NCI-H2029 treated with DMSO at 0.1 percent for 48 hours (cell line): ENCODE data around the gene C9orf153.
"Not testable (repeated sequence)": the region's sequence is repeated elsewhere in the genome, so short reads cannot be mapped to it uniquely, and the experiment has no call there.

ENCODE experiments used
- DNase-seq: peaks from one replicate; lab custom pipeline; 2025; lab: John Stamatoyannopoulos, UW

C9orf153 gene

DNA sequence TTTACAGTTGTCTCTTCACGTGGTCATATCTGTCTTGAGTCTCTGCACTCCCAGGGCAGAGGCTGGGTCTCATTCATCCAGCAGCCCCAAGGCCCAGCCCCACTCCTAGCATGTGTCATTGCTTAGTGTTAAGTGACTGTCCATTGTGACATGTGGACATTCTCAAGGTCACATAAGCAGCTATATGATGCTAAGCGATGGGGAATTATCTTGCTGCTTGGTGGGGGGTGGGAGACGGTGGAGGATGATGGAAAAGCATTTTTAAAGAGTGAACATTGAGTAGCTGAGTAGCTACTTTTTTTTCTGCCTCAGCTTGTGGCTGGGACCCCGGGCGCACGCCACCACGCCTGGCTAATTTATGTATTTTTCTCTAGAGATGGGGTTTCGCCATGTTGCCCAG lies at the start of gene C9orf153:
Gene C9orf153 (minus strand): TSS at position 101 of the 400 bp plus-strand sequence. CDS start 30,054 bp downstream, outside the sequence.
- DNase-seq, result no peak

DNA sequence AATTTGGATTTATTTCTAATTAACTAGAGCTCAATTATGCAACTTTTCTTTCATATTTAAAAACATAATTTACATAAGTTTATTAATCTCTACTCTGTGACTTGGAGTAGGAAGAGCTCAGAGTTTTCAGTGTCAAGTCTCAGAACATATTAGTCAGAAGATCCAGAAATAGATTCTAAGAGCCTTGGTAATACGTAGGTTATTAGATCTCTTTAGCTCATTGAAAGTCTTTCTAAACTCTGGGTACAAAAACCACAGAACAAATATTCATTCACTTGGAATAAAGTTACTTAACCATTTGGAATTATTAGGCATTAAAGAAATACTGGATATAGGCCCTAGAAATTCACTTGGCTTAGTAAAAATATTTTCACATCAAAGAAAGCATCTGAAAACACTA lies 49.2 kb upstream of the C9orf153 start:
- no peak for DNase-seq

DNA sequence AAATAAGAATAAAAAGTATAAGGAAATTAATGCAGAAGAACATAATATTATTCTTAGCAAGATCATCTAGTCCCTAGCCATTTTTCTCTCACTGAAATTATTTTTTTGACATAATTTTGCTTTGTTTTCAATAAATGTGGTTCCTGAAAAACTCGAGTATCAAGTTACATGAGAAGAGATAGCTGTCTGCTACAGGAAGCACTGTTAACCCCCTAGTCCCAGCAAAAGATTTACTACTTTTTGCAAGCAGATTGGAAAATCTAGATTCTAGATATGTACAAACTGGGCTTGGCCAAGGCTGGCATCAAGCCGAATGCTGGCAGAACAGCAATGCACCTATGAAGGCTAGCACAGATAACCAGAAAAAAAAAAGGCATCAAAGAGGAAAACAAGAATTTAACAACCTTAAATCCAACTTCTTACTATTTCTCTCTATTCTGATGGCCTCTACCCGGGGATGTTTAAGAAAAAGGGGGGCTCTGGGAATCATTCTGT lies 44.8 kb upstream of the C9orf153 start:
- no peak for DNase-seq

DNA sequence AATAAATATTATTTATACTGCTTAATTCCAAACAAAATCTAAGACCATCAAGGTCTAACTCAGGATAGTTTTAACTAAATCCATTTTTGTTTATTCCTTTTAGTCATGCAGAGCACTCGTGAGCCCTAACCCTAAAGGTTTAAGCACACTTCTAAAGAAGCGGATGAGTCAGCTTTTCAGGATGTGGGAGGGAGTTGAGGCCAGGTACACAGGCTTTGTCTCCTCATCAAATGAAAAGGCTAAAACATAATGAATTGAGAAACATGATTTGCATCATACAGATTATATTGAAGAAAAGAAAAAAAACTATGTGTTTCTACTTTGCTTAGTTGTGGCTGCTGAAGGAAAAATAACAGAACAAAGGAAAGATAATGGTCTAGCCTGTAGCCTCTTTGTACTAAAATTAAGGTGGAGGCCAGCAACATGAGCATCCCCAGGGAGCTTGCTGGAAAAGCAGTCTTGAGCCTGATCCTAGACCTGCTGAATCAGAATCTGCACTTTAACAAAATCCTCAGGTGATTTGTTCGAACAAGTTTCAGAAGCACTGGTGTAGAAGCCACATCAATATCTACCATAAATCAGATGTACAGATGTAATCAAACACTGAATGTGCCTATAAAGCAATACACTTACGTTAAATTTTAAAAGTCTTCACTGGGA lies 44.0 kb upstream of the C9orf153 start:
- DNase-seq, result no peak

DNA sequence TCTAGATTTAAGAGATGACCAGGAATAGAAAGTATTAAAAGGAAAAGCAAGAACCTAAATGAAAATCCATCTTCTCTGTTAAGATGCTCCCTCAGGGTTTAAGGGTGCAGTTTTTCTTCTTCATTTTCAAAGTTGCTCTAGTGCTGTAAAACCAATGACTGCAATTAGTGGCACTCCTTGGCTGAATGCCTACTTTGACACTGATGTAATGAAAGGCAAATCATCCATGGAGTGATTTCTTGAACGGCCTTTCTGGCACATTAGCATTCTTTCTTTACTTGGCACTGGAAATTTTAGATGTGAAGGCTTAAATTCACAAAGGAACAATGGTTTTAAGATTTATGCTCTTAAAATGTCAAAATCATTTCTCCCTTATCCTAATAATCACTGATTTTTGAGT lies 42.2 kb upstream of the C9orf153 start:
- DNase-seq, result no peak

DNA sequence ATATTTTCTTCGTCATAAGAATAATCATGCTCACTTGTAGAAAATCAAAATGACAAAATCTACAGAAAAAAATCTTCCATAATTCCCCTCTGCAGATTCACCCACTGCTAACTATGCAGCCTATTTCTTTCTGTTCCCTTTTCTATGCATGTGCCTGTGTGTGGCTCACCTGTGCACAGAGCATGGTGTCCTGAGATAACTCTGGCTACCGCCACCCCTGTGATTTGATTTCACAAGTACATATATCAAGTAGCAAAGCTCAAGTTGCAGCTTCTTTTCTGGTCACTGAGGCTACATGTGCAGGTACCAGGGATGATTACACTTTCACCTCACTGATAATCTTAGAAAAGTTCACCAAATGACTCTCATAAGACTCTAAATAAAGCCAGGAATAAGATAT lies 41.2 kb upstream of the C9orf153 start:
- no peak for DNase-seq

DNA sequence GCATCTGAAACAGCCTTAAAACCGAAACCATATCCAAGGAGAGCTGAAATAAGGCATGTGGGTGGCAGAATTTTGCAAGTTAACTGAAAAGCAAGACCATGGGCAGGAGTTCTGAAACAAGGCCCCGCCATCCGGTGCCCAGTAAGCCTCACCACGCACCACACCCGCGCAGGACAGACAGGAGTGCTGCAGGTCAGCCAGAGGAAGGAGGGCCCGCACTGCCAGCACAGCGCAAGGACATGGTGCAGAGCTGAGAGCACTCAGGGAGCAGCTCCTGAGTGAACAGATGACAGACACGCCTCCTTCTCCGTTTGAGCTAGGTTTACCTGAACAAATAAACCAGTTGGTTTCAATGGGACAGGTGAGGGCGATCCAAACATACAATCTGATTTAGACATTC lies 39.4 kb upstream of the C9orf153 start:
- DNase-seq, result peak; percentile 22

DNA sequence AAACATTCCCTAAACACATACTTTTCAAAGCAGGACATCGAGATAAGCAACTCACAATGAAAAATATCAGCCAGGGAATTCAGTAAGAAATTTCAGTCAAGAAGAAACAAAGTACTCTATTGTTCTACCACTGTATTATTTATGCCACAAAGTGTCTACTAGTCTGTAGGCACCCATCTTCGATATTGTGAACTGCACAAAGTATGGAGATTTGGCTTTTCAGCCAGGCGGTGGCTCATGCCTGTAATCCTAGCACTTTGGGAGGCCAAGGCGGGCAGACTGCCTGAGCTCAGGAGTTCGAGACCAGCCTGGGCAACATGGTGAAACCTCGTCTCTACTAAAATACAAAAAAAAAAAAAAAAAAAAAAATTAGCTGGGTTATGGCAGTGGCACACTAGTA lies 30.9 kb upstream of the C9orf153 start:
- not testable (repeated sequence) for DNase-seq

DNA sequence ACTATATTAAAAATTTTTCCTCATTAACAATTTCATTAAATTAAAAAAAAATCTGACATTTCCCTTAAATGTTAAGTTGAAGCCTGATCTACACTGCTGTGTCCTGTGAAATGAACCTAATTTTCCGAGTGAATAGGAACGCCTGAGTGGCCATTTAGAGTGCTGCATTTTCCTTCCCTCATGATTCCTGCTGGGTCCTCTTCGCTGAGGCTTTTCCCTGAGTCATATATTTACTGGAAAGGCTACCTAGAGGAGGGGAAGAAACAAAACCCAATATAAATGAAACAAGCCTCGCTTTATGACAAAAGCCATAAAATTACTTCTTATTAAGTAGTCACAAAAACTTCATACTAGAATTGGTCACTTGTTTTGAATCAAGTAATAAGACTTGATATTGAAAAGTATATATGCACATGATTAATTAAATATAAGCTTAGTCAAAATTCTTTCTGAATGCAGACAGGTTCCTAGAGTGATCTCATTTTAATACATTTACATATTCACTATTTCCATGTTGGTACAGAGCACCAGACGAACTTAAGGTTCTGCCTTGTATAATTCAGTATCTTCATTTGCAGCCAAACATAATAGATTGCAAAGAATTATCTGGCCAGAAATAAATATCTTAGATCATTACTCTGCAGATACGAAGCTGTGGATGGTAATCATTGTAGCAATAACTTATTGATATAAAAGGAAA lies 29.2 kb upstream of the C9orf153 start:
- no peak for DNase-seq

DNA sequence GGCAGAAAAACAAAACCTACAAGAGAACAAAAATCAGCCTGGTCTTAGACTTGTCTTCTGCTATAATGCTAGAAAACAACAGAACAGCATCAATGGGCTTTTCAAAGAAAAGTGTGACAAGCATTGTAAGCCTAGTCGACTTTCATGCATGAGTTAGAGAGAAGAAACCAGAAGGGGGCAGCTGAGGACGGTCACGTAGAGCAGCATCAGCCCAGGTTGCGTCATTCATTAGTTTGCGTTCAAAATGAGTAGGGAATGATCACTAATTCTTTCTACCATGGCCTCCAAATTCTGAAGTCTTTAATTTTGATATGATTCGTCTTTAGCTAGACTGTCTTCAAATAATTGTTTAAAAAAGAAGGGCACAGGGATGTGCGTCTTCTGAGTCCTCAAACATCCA lies 27.6 kb upstream of the C9orf153 start:
- DNase-seq, result no peak

DNA sequence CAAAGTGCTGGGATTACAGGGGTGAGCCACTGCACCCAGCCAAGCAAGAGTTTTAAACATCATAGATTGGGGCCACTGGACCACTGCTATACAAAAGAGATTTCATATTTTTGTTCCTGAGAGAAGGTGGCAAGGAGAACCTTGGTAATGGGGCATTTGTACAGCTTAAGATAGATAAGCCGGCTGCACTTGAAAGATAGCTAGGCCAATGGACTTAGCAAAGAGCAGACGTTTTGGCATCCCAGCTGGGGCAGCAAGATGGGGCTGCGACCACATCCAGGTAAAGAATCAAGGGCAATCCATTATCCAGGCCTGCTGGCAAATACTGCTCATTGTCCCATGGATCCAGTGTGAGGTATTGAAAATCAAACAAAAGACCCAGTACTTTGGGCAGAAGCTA lies 26.8 kb upstream of the C9orf153 start:
- no peak for DNase-seq

DNA sequence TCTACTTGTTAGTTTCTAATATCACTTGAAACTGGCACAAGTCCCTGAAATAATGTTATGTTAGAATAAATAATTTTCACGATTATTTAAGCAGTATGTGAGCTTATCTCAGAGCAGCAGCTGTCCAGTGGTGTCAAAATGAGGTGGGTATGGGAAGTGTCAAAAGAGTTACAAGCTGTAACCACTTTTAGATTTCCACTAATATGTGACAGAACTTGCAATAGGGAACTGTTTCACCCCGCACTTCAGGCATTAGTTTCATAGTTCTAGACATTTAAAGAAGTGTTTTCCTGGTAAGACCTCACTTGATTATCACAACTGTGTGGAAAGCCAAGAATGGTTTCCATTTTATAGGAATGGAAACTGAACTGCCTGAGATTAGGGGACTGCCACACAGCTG lies 25.8 kb upstream of the C9orf153 start:
- DNase-seq, result no peak

DNA sequence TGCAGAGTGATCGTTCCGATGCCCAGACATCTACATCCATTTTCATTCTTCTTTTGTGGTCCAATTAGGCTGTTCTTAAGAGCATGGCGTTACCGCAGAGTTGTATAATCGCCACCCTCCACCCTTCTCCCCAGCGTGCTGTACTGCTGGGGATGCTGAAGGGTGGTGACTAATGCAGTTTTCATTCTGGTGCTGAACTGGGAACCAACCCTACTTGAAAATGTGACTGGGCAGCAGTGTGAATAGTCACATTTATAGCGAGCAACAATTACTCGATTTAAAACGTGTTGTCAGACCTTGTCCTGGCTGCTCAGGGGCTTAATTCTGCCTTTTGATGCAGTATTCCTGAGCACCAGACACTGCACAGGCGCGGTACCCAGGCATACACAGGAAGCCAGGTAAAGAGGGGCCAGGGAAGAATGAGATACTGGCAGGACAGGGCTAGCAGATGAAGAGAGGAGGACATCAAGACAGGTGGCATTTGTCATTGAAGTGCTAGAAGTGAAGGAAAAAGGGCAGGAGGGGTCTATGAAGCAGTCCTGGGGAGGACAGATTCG lies 23.6 kb upstream of the C9orf153 start:
- no peak for DNase-seq

DNA sequence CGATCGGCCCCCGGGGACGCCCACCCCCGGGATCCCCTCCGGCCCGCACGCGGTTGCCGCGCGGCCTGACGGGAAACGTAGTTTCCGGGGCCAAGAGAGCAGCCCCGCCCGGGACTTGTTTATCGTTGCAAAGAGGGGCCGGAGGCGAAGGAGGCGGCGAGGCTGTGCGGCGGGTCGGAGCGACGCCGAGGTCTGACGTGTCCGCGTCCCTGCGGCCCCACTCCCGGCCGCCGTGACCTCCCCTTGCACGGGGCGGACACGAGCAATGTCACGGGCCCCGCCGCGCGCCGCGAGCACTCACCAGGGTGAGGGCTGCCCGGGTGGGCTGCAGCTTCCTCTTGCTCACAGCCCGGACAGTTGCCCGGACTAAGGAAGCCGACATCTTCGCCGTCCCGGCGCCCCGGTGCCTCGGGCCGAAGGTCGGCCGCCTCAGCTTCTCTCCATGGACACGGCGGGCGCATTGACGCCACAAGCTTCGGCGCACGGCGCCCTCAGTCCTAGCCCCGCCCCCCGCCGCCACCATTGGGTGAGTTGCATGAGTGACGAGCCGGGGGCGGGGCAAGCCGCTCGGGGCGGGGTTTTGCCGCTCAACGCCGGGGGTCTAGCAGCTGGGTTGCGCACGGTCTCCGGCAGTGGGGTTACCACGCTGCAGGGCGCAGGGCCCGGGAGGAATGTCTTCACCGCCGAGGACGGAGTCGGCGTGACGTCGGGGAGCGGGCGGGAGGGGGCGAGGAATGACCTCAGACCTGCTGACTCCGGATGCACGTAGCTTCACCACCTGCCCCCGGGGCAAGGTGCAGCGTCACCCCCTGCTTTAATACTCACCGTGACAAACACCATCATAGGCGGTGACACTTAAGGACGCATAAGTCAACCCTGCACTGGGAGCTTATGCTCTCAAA lies 22.9 kb upstream of the C9orf153 start, which contains the start of gene ISCA1:
Gene ISCA1 (minus strand): TSS at position 462 of the 902 bp plus-strand sequence. CDS start 80 bp downstream, at position 382.
- DNase-seq, result peak; percentile 75

DNA sequence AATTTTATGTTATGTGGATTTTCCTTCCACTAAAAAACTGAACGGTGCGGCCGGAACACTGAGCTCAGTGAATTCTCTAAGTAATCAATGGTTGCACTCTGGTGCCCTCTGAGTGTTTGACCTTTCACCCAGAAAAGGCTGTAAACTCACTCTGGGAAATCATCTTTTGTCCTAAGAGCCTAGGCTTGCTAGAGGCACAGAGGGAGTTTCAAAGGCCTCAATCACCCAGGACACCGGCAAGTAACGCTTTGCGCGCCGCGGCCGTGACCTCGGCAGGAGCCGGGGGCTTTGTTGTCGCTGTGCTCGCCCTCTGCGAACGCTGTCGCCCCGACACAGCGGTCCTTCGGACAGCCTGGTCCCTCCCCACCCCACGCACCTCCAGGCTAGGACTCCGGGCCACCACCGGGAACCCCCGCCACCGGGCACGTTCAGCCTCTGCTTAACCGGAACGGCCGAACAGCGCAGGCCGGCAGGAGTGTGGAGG lies 22.2 kb upstream of the C9orf153 start:
- peak; percentile 13 for DNase-seq

DNA sequence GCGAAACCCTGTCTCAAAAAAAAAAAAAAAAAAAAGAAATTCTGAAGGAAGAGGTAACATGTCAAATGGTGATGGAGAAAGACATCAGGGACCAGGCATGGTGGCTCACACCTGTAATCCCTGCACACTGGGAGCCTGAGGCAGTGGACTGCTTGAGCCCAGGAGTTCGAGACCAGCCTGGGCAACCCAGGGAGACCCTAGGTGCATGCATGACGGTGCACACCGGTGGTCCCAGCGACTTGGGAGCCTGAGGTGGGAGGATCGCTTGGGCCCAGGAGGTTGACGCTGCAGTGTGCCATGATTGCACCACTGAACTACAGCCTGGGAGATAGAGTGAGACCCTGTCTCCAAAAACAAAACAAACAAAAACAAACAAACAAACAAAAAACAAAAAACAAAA lies 21.1 kb upstream of the C9orf153 start:
- DNase-seq, result no peak

DNA sequence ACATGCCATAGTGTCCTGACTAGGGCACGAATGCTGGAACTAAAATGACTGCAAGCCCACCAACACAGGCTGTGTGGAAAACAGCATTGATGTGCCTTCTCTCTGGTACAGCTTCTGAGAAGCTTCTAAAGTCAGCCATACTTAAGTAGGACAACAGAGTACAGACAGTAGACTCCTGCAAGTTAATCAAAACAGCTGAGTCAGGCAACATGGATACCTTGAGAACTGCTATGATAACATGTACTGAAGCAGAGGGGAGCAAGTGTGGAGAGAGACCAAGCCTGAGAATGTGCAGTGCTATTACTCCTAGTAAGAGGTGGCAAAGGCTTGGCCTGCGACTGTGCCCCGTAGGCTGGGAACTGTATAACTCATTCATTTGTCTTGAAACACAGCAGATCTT lies 20.4 kb upstream of the C9orf153 start:
- no peak for DNase-seq

DNA sequence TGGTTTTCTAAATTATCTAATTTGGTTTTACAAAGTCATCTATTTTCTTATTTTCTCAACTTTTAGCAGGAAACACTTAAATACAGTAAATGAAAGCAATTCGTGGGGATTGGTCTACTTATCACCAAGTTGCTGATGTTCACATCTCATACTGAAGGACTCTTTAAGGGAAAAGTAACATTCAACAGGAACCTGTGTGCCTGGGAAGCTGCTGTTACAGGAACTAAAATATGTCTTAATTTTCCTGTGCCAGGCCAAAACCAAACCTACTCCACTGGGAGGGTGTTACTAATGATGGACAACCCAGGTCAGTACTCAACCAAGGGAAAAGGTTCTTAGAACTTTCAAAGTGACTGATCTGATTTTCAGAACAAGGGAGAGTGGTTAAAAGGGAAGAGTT lies 17.6 kb upstream of the C9orf153 start:
- DNase-seq, result no peak

DNA sequence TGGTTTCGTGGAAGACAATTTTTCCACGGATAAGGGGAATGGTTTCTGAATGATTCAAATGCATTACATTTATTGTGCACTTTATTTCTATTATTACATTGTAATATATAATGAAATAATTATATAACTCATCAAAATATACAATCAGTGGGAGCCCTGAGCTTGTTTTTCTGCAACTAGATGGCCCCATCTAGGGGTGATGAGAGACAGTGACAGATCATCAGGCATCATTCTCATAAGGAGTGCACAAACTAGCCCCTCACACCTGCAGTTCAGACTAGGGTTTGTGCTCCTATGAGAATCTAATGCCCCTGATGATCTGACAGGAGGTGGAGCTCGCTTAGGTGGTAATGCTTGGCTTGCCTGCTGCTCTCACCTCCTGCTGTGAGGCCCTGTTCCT lies 16.5 kb upstream of the C9orf153 start:
- no peak for DNase-seq

DNA sequence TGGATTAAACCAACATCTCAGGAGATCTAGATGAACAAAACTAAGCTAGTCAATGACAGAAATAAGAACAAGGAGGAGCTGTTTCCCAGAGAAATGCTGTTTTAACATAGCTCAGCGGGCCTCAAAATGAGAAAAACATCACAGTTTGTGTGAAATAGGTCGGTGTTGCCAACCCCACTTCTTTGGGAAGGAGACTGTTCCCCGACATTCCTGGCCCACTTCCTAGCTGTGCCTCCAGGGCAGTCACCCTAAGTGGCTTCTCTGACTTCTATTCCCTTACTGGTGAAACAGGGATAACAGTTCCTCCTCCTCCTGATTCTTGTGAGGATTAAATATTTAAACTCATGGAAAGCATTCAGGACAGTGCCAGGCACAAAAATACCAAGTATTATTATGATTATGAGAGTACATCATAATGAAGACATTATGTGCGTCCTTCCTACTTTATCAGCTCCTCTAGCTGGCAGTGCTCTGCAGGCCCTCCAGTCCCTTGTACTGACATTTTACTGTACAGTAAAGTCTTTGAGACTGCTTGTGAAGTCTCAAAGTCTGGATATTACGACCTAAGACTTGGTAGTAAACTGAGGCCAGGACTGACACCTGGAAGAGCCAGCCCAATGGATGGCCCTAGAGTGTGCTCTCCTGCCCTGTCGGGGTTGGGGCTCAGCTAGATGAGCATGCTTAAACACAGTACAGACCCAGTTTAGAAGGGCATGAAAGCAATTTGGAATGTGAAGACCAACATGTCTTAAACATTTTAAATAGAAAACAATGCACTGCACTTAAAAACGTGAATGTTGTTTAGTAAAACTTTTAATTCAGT lies 15.6 kb upstream of the C9orf153 start:
- DNase-seq, result no peak

DNA sequence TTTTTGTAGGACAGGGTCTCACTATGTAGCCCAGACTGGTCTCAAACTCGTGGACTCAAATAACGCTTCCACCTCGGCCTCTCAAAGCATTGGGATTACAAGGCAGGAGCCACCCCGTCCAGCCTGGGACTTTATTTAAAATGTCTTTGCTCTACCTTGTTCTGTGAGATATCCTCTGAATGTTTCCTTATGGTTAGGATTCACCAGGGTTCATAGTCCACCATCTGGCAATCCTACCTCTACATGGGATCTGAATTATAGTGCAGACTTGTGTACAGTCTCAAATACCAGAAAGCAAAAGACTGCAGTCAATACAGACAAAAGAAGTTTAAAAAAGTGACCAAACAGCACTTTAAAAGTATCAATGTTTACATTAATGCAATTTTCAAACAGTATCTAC lies 12.8 kb upstream of the C9orf153 start:
- DNase-seq, result no peak
